PC-9 (cell line): ENCODE measurements around the gene ZNF408.

Experiments
- CTCF ChIP-seq: fragments of 200-600 bp; sonication (generic); conservative IDR thresholded peaks from 2 replicates; pipeline ENCODE4 v1.6.1; 2017; ENCODE audit warnings: mixed run types, antibody characterized with exemption, mild to moderate bottlenecking, moderate library complexity
- EZH2 ChIP-seq: fragments of 200-600 bp; sonication (generic); IDR thresholded peaks from 2 replicates; pipeline ENCODE4 v1.8.0; 2017; ENCODE audit warnings: antibody characterized with exemption, low read depth

GRCh38 chr11:46677991-46678740, 22.7 kb upstream of the ZNF408 start:
- no peak for TF ChIP-seq CTCF
- no peak for TF ChIP-seq EZH2
